ENCODE measurements around the gene DGAT2. TPM values are rescaled to one million over a fixed set of nuclear protein-coding genes. Genes with fewer than 3 reads are reported as not detected.

The DGAT2 gene
- total RNA-seq, 1 experiment from 2014 or later, result 0.67 TPM

DNA sequence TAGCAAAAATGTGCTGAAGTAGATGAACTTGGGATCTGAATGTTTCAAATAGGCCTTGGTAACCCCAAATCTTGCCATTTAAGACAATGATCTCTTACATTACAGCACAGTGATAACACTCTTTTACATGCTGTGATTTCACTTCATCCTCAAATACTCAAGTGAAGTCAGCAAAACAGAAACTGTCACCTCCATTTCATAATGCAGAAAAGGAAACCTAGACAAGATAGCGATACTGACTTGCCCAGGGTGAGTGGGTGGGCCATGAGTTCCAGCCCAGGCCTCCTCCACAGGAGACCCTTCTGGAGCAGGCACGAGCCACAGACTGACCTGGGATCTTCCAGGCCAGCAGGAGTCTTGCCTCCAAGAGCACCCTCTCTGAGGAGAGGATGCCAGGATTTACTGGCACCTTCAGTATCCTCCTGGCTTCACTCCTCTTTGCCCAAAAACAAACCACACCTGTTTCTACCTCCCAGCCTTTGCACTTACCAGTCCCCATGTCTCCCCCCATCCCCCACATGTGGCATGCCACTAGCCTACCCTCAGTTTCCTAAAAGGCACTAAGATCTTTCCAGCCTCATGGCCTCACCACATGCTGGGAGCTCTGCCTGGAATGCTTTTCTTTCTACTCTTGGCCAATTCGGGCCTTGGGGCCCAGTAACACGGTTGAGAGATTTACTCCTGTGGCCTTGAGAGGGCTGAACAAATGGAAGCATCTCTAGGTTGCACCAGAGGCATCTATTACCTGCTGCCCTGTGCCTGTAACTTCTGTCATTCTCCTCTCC is 1.9 kb upstream of the DGAT2 start:
- Histone ChIP-seq H3K9me3 (replicated peaks) (no peaks in the 10 kb centered on the region), H3K27ac (no peak overlapping the region), H3K4me3 (no peak overlapping the region), H3K4me1 (0 out of 2 replicates have a peak, but pooled peaks cover 2% of the 10 kb centered on the region), H3K36me3 (no peaks in the 10 kb centered on the region), H3K27me3 (no peaks in the 10 kb centered on the region; the same call in 1 of the 2 replicates)
- no peak for DNase-seq

DNA sequence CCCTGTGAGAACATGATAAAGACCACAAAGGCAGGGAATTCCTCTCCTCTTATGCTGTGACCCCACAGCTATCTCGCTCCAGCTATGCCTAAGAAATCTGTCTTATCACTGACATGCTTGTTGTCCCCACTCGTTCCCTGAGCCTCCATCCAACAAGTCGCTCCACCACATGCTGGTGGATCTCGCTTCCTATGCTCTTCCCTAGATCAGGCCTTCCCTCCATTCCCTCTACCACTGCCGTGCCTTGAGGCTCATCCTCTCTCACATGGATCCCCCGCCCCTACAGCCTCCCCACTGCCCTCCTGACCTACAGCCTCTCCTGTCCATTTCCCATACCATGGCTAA is 1.4 kb upstream of the DGAT2 start:
- Histone ChIP-seq H3K4me3 (no peak overlapping the region), H3K27ac (no peak overlapping the region), H3K9me3 (replicated peaks) (no peaks in the 10 kb centered on the region), H3K36me3 (no peaks in the 10 kb centered on the region), H3K4me1 (0 out of 2 replicates have a peak, but pooled peaks cover 2% of the 10 kb centered on the region), H3K27me3 (no peaks in the 10 kb centered on the region; the same call in 1 of the 2 replicates)
- DNase-seq, result no peak

DNA sequence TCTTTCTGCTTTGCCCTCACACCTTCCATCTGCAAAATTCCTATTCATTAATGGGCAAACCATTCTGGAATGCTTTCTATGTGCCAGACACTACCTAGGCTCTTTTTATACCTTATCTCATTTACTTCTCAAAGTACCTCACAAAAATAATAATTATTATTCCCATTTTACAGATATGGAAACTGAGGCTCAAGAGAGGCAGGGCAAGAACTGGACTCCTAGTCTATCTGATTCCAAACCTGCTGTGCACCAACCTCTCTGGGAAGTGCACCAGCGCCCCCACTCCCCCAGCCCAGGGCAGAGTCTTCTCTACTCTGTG is 826 bp upstream of the DGAT2 start:
- Histone ChIP-seq H3K4me3 (no peak overlapping the region), H3K27ac (no peak overlapping the region), H3K4me1 (0 out of 2 replicates have a peak, but pooled peaks cover 2% of the 10 kb centered on the region), H3K9me3 (replicated peaks) (no peaks in the 10 kb centered on the region), H3K27me3 (no peaks in the 10 kb centered on the region; the same call in 1 of the 2 replicates), H3K36me3 (no peaks in the 10 kb centered on the region)
- no peak for DNase-seq

DNA sequence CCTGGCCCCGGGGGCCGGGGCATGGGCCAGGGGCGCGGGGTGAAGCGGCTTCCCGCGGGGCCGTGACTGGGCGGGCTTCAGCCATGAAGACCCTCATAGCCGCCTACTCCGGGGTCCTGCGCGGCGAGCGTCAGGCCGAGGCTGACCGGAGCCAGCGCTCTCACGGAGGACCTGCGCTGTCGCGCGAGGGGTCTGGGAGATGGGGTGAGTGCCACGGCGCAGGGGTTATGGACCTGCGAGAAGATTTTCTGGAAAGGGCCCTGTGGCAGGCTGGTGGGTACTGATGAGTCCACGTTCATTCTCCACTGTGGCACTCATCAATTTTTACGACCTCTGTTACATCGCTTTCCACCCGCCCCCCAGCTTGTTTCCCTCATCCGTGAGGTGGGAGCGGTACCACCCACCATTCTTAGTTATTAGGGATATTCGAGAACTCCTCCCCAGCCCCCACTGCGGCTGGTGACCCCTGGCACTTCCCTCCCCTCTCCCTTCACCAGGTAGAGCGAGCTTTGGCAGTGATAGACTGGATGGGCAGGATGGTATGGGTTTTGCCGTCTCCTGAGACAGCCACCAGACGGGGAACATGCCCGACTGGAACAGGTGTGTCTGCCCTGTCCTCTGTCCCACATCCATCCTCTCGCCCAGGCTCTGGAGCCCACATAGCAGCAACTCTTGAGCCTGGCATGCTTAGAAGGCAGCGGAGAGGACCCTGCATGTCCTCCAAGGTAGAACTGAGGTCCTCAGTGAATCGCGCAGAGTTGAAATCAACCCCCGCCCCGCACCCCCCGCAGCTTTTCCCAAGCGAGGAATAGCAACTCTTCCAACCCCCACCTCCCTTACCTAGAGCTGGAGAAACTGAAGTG is 562 bp downstream of the DGAT2 start:
- Histone ChIP-seq H3K4me1 (0 out of 2 replicates have a peak, but pooled peaks cover 2% of the 10 kb centered on the region), H3K9me3 (replicated peaks) (no peaks in the 10 kb centered on the region), H3K36me3 (no peaks in the 10 kb centered on the region), H3K27me3 (no peaks in the 10 kb centered on the region; the same call in 1 of the 2 replicates), H3K4me3 (peak overlapping the region; percentile 53; the same call in 1 of the 2 replicates), H3K27ac (no peak overlapping the region)
- peak in 1 of 2 experiments; percentile 6 for DNase-seq

DNA sequence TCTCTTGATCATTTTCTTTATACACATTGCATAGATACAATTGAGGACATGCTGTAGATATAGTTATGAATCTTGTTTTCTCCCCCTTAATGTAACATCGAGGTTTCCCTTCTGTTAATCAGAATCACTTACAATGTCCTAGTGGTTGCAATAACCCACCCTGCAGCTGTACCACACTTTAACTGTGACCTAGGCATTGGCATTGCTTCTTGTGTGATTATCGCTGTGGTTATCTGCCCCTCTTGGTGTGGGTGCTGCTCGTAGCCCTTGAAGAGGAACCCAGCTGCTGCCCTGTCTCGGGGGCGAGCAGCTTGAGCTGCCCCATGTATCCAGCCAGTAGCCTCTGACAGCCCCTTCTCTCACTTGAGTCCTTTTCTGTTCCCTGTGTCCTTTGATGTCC is 1.5 kb downstream of the DGAT2 start:
- no peak overlapping the region for H3K27ac ChIP-seq
- H3K9me3 ChIP-seq (replicated peaks), result no peaks in the 10 kb centered on the region
- 0 out of 2 replicates have a peak, but pooled peaks cover 2% of the 10 kb centered on the region for H3K4me1 ChIP-seq
- DNase-seq, result no peak
- H3K36me3 ChIP-seq, result no peaks in the 10 kb centered on the region
- no peak overlapping the region for H3K4me3 ChIP-seq
- H3K27me3 ChIP-seq, result no peaks in the 10 kb centered on the region; the same call in 1 of the 2 replicates

DNA sequence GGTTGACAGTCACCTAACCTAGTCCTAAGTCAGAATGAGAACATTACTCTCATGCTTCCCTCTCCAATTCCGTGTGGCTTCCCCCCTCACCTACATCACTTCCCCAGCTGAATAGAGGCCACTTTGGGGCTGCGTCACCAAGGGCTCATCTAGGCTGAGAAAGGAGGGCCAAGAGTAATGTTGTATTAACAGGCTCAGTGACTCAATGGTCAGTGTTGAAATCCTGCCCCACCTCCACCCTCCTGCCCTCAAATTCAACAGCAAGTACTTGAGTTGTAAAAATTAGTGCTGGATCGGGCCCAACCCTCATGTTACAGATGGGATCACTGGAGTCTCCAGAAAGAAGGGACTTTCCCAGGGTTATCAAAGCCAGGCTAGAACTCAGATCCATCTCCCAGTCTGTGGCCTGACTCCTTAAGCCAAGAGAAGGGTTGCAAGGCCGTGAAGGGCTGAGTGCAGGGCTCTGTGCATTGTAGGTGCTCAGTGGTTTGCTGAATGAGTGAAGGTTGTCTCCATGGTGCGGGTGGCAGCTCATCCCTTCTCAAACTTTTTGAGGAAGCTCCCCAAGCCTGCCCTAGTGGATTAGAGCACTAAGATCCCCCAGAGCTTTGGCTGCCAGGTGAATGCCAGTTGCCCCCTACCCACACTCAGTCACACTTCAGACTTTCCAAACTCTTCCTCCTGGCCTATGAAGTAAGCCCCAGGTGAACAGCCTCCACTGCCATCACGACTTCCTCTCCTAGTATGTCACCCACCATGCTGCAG is 3.2 kb downstream of the DGAT2 start:
- H3K4me1 ChIP-seq, result 0 out of 2 replicates have a peak, but pooled peaks cover 2% of the 10 kb centered on the region
- H3K36me3 ChIP-seq, result no peaks in the 10 kb centered on the region
- no peak overlapping the region for H3K4me3 ChIP-seq
- H3K27ac ChIP-seq, result no peak overlapping the region
- no peak for DNase-seq
- H3K27me3 ChIP-seq, result no peaks in the 10 kb centered on the region; the same call in 1 of the 2 replicates
- H3K9me3 ChIP-seq (replicated peaks), result no peaks in the 10 kb centered on the region

DNA sequence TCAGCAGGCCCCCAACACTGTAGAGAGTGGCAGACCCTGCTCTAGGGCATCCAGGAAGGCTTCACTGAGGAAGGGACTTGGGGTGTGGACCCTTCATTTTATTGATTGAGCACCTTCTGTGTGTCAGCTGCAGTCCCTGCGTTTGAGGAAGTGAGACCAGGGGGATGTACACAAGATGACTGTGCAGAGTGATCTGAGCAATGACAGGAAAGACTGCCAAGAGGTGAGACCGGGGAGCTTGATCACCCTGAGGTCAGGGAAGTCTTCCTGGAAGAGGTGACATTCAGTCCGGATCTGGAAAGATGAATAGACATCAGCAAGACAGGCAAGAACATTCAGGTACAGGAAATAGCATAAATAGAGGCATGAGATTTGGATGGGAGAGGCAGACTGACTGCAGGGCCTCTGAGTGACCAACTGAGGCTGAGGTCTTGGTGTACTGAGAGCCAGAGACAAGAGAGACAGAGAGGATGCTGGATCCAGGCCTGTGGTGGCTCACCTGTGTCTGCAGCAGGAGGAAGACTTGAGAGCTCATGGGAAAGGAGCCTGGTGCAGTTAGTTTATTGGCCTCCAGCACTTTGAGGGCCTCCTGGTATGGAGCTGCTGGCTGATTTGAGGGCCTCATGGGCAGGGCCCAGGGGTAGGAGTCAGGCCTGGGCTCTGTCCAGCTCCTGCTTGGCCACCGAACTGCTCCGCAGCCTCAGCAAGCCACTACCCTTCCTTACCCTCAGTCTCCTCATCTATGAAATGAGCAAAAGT is 5.2 kb downstream of the DGAT2 start:
- DNase-seq, result no peak
- Histone ChIP-seq H3K27me3 (no peaks in the 10 kb centered on the region; the same call in 1 of the 2 replicates), H3K4me3 (no peak overlapping the region)

DNA sequence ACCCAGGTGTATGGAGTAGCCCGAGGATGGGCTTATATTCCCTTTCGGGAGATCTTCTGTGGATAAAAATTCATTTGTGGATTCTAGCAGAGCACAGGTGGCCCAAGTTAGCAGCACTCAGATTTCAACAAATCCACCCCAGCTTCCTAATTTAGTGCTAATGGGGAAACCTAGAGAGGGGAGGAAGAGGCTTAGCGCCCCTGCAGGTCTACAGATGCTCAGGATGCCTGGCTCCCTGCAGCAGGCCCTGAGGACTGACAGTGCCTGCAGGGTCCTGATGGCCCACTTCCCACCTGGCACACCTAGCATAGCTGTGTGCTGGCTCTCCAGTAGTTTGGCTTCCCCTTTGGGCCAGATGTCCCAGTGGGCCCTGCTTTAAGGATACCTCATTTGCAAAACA is 6.5 kb downstream of the DGAT2 start:
- Histone ChIP-seq H3K4me3 (no peak overlapping the region), H3K27ac (no peak overlapping the region), H3K27me3 (no peaks in the 10 kb centered on the region), H3K9me3 (replicated peaks) (no peaks in the 10 kb centered on the region), H3K4me1 (no peaks in the 10 kb centered on the region), H3K36me3 (no peaks in the 10 kb centered on the region)
- DNase-seq, result no peak

More for the DNA sequence above, 5.2 kb downstream of the DGAT2 start:
- Histone ChIP-seq H3K36me3 (no peaks in the 10 kb centered on the region), H3K9me3 (replicated peaks) (no peaks in the 10 kb centered on the region), H3K4me1 (no peaks in the 10 kb centered on the region), H3K27ac (no peak overlapping the region)

DNA sequence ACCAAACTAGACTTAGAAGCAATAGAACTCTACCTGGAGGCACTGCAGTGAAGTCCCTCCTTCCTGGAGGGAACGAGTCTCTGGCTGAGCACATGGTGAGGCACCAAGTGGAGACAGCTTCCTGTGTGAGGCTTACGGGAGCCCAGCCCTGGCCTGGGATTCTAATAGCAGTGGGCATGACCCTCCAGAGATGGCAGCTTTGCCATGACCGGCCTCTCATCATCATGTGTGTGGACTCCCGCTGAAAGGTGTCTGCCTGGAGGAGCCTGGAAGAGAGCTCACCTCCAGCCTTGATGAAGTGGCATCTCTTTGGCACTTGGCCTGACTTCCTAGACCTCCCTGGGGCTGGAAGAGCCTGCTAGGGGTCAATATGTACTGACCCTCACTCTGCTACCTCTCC is 8.0 kb downstream of the DGAT2 start:
- Histone ChIP-seq H3K4me3 (no peak overlapping the region), H3K27me3 (no peaks in the 10 kb centered on the region), H3K9me3 (replicated peaks) (no peaks in the 10 kb centered on the region), H3K36me3 (no peaks in the 10 kb centered on the region), H3K4me1 (no peaks in the 10 kb centered on the region), H3K27ac (no peak overlapping the region)
- DNase-seq, result no peak

DNA sequence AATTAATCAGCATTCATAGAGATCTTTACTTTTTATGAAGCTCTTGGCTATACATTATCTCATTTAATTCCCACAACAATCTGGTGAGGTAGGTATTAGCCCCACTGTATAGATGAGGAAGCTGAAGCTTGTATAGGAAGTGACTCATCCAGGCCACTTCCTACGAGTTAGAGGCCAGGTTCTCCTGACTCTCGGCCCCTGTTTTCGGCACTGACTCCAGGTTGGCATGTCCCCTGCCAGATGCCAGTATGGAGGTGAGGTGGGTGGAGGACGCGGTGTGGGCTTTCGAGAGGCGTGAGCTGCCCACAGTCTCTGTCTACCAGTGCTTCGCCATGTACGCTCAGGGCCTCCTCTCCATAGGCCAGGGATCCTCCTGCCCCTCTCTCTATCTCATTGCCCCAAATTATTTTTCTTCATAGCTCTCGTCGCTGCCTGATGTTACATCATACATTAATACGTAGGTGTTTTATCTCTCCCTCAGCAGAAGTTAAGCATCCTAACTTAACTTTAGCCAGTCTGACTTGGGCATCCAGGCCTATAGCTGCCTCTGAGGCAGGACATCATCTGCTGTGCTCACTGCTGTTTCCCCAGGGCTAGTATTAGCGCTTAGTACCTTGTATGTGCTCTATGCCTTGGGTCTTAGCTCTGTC is 9.0 kb downstream of the DGAT2 start:
- Histone ChIP-seq H3K9me3 (replicated peaks) (no peaks in the 10 kb centered on the region), H3K27me3 (no peaks in the 10 kb centered on the region), H3K4me3 (no peak overlapping the region), H3K36me3 (no peaks in the 10 kb centered on the region), H3K4me1 (no peaks in the 10 kb centered on the region), H3K27ac (no peak overlapping the region)
- no peak for DNase-seq

DNA sequence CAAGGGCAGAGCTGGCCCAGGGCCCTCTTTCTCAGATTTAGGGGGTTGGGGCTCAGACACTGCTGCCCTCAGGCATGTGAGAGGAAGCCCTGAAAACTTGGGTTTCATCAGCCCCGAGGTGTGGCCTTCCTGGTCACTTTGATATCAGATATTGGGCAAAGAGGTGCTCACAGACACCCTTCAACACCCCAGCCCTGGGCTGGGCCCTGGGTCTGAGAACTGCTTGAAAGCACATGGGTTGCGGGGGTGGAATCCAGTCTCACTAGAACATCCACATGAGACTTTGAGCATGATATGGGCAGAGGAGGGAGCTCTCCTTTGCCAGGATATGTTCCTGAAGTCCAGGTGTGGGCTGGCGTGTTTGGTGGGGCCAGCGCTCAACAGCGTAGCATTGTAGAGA is 10.4 kb downstream of the DGAT2 start:
- Histone ChIP-seq H3K9me3 (replicated peaks) (no peaks in the 10 kb centered on the region), H3K27ac (no peak overlapping the region), H3K36me3 (no peaks in the 10 kb centered on the region), H3K27me3 (no peaks in the 10 kb centered on the region), H3K4me3 (no peak overlapping the region), H3K4me1 (no peaks in the 10 kb centered on the region)
- no peak for DNase-seq

DNA sequence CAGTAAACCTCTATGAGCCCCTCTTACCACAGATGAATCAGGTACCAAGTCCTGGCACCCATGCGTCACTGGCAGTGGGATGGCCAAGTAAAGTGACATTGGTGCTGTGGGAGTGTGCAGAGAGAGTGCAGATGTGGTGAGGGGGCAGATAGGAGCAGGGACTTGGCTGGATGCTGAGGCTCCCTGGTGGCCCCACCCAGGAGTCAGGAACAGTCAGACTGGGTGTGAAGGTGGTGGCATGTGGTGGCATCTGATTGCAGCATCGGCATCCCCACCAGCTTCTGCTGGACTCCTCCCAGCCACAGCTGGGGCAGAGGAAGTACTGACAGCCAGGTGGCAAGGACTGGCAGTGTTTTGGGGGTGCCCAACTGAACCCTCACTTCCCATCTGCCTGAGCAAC is 11.4 kb downstream of the DGAT2 start:
- H3K36me3 ChIP-seq, result no peaks in the 10 kb centered on the region
- no peak overlapping the region for H3K4me3 ChIP-seq
- H3K4me1 ChIP-seq, result no peaks in the 10 kb centered on the region
- no peak for DNase-seq
- H3K27me3 ChIP-seq, result no peaks in the 10 kb centered on the region
- H3K9me3 ChIP-seq (replicated peaks), result no peaks in the 10 kb centered on the region
- no peak overlapping the region for H3K27ac ChIP-seq

DNA sequence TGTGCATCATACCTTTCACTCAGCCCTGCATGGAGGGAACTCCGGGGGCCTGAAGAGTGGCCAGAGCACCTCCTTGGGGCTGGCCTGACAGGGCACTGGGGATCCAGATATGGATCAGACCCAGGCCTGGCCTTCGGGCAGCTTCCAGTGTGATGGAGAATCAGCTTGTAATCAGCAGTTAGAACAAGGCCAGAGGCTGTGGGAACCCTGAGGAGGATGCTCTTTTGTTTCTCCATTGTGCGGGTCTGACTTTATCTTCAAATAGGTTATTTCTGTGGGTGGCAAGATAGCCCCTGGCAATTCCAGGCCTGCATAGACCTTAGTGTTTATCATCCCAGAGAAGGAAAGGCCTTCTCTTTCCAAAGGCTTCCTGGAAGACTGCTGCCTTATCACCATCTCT is 12.3 kb downstream of the DGAT2 start:
- no peaks in the 10 kb centered on the region for H3K36me3 ChIP-seq
- H3K4me1 ChIP-seq, result no peaks in the 10 kb centered on the region
- no peak for DNase-seq
- H3K27ac ChIP-seq, result no peak overlapping the region
- H3K27me3 ChIP-seq, result no peaks in the 10 kb centered on the region
- no peaks in the 10 kb centered on the region for H3K9me3 ChIP-seq (replicated peaks)
- H3K4me3 ChIP-seq, result no peak overlapping the region

DNA sequence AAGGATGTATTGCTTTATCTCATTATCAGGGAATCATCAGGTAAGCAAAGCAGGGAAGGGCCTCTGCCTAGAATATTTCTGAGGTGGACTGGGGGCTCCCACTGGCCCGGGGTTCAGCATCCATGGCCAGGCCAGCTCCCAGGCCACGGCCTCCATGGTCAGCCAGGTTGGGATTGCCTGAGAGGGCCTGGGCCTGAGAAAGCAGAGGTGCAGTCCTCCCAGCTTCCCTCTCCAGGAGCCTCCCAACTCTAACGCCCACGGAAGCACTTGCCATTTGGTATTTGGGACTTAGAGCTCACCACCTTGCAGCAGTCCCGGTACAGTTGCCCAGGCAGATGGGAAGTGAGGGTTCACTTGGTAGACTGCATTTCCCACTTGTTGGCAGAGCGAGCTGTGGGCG is 12.7 kb downstream of the DGAT2 start:
- no peaks in the 10 kb centered on the region for H3K36me3 ChIP-seq
- H3K27ac ChIP-seq, result no peak overlapping the region
- no peak for DNase-seq
- H3K9me3 ChIP-seq (replicated peaks), result no peaks in the 10 kb centered on the region
- no peaks in the 10 kb centered on the region for H3K27me3 ChIP-seq
- H3K4me3 ChIP-seq, result no peak overlapping the region
- H3K4me1 ChIP-seq, result no peaks in the 10 kb centered on the region

All from SJCRH30 (cell line).